ENCODE measurements around the gene IL12RB1. TPM values are rescaled to one million over a fixed set of nuclear protein-coding genes. Genes with fewer than 3 reads are reported as not detected.
A peak's percentile ranks its signal among the peaks of the same experiment; 100 is the strongest.
"Not testable (repeated sequence)": the region's sequence is repeated elsewhere in the genome, so short reads cannot be mapped to it uniquely, and the experiment has no call there.

IL12RB1 gene
- total RNA-seq, 1 donor from 2014 or later, result 1.5 TPM

DNA sequence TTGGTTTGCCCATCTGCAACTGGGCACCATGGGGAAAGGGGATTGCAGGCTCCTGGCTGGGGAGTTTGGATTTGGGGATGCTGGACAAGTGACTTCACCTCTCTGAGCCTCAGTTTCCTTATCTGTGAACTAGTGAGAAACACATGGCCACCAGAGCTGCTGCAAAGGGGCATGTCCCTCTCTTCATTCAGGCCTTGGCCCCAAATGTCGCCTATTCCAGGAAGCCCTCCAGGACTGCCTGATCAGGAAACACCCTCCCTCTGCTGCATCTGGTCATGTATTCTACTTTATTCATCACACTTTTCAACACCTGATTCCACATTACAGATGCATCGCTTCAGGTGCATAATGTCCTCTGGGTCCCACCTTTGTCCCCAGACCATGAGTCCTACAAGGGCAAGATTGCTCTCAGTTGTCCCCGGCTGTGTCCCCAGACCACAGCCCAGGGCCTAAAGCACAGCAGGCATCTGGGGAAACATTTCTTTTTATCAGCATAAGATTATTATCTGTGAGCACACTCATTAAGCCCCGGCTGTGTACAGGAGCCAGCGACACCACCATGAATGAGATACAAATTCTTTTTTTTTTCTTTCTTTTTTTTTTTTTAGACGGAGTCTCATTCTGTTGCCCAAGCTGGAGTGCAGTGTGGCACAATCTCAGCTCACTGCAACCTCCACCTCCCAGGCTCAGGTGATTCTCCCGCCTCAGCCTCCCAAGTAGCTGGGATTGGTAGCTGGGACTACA, 41.3 kb downstream of the IL12RB1 start:
- Histone ChIP-seq H3K9me3 (peaks cover 0 to 3% of the 10 kb centered on the region in 2 donors), H3K4me3 (peak overlapping the region; percentile 52 to 55), H3K4me1 (peaks cover 14 to 28% of the 10 kb centered on the region in 2 donors), H3K27me3 (no peaks in the 10 kb centered on the region), H3K27ac (peak overlapping the region; percentile 52 to 76), H3K36me3 (no peaks in the 10 kb centered on the region)
- no peak for DNase-seq (ENCODE audit: low spot score in 2 of 2)
- TF ChIP-seq, protein P1, sequence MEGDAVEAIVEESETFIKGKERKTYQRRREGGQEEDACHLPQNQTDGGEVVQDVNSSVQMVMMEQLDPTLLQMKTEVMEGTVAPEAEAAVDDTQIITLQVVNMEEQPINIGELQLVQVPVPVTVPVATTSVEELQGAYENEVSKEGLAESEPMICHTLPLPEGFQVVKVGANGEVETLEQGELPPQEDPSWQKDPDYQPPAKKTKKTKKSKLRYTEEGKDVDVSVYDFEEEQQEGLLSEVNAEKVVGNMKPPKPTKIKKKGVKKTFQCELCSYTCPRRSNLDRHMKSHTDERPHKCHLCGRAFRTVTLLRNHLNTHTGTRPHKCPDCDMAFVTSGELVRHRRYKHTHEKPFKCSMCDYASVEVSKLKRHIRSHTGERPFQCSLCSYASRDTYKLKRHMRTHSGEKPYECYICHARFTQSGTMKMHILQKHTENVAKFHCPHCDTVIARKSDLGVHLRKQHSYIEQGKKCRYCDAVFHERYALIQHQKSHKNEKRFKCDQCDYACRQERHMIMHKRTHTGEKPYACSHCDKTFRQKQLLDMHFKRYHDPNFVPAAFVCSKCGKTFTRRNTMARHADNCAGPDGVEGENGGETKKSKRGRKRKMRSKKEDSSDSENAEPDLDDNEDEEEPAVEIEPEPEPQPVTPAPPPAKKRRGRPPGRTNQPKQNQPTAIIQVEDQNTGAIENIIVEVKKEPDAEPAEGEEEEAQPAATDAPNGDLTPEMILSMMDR (IDR thresholded peaks at IDR 0.05), result no peak
- intact Hi-C loops (cut with DNase I), result no loop called here

DNA sequence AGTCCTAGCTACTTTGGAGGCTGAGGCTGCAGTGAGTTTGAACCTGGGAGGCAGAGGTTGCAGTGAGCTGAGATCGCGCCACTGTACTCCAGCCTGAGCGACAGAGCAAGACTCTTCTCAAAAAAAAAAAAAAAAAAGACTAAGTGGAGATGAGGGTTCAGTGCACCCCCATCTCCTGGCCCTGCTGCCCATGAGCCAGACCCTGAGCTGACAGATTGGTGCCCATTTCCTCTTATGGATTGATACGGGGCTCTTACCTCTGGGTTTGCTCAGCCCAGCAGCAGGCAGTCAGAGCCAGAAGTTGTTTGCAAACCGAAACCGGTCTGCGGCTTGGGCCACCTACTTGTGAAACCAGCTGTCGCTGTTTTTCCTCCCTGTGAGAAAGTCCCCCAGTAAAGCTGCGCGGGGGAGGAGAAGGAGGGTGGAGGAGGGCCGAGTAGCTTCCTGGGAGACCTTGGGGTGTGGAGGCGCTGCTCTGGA, 41.9 kb downstream of the IL12RB1 start:
- intact Hi-C loops (cut with DNase I), result no loop called here
- H3K36me3 ChIP-seq, result no peaks in the 10 kb centered on the region
- no peaks in the 10 kb centered on the region for H3K27me3 ChIP-seq
- peaks cover 12 to 24% of the 10 kb centered on the region in 2 donors for H3K4me1 ChIP-seq
- H3K9me3 ChIP-seq, result peaks cover 0 to 3% of the 10 kb centered on the region in 2 donors
- H3K27ac ChIP-seq, result peak overlapping the region; percentile 52 to 76
- DNase-seq (ENCODE audit: low spot score in 2 of 2), result peak; percentile 53 to 85
- TF ChIP-seq, protein P1 (IDR thresholded peaks at IDR 0.05), result no peak
- peak overlapping the region; percentile 52 to 55 for H3K4me3 ChIP-seq

DNA sequence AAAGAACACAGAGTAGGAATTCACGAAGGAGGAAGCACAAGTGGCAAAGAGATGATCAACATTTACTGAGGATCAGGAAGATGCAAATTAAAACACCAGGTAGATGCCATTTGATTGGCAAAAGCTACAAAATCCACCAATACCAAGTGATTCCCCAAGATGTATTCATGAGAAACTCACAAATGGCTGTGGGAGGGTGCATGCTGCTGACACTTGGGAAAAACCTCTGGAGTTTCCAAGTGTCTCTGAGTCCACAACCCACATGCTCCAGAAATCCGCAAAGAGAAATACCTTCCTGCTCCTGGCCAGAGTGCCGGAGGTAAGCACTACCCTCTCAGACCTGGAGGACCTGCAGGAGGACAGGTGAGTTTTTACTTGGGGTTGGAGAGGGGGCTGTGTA, 43.1 kb downstream of the IL12RB1 start:
- intact Hi-C loops (cut with DNase I), result no loop called here
- no peak overlapping the region for H3K4me3 ChIP-seq
- TF ChIP-seq, protein P1 (IDR thresholded peaks at IDR 0.05), result no peak
- H3K27me3 ChIP-seq, result no peaks in the 10 kb centered on the region
- peaks cover 7 to 14% of the 10 kb centered on the region in 2 donors for H3K4me1 ChIP-seq
- no peak overlapping the region for H3K27ac ChIP-seq
- H3K9me3 ChIP-seq, result peaks cover 0 to 3% of the 10 kb centered on the region in 2 donors
- no peaks in the 10 kb centered on the region for H3K36me3 ChIP-seq
- no peak for DNase-seq (ENCODE audit: low spot score in 2 of 2)

DNA sequence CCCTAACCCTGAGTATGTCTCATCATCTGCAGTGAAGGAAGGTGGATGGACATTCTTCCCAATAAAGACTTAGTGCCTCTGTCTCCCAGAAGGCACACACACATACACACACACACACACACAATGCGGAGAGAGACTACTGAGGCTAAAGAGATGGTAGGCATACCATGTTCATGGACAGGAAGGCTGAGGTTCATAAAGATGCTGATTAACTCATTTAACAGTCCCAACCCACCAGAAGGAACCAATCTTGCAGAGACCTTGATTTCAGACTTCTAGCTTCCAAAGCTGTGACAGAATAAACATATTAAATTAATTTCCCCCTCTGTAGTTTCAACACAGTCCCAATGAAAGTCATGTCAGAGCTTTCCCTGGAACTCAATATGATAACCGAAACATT, 45.7 kb downstream of the IL12RB1 start:
- Histone ChIP-seq H3K27ac (no peak overlapping the region), H3K4me1 (peaks cover 7 to 14% of the 10 kb centered on the region in 2 donors), H3K36me3 (no peaks in the 10 kb centered on the region), H3K9me3 (peaks cover 0 to 3% of the 10 kb centered on the region in 2 donors), H3K4me3 (no peak overlapping the region), H3K27me3 (no peaks in the 10 kb centered on the region)
- intact Hi-C loops (cut with DNase I), result no loop called here
- TF ChIP-seq, protein P1 (IDR thresholded peaks at IDR 0.05), result no peak
- DNase-seq (ENCODE audit: low spot score in 2 of 2), result no peak

DNA sequence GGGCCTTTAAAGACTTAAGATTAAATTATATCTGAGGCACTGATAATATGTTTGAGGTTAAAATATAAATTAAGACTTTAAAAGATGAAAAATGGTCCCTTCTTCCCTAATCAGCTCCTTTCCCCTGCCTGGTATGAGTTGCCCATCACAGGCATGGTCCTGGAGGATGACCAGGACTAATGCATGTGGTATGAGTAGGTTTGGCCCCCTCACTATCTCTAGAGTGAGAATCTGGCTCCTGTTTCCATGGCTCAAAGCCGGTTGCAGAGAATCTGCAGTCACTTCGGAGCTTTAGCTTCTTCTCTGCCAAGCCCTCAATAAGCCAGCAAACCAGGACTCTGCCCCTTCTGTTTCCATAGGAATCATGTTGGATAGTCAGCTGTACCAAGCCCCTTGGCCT, 54.6 kb downstream of the IL12RB1 start:
- H3K36me3 ChIP-seq; H3K9me3 ChIP-seq; DNase-seq (ENCODE audit: low spot score in 2 of 2); H3K4me1 ChIP-seq; H3K27ac ChIP-seq; intact Hi-C loops (cut with DNase I); H3K4me3 ChIP-seq; H3K27me3 ChIP-seq: not testable (repeated sequence)

DNA sequence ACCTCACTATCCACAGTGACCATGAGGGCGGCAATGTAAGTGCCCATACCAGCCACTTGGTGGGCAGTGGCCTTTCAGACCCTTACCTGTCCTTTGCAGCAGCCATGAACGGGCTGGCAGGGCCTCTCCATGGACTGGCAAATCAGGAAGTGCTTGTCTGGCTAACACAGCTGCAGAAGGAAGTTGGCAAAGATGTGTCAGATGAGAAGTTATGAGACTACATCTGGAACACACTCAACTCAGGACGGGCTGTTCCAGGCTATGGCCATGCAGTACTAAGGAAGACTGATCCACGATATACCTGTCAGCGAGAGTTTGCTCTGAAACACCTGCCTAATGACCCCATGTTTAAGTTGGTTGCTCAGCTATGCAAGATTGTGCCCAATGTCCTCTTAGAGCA, 55.3 kb downstream of the IL12RB1 start:
- H3K9me3 ChIP-seq; H3K27ac ChIP-seq; intact Hi-C loops (cut with DNase I); DNase-seq (ENCODE audit: low spot score in 2 of 2); H3K4me3 ChIP-seq; H3K4me1 ChIP-seq; H3K27me3 ChIP-seq; H3K36me3 ChIP-seq: not testable (repeated sequence)
